Peyer's patch (tissue), 4 donors: ENCODE measurements around the gene ZNF407.

Experiments used
- POLR2A ChIP-seq, 2 donors: fragments of 450-650 bp; IDR thresholded peaks; one replicate each; pipeline ENCODE4 v1.5.1; 2017; ENCODE audit warnings: antibody characterized with exemption in 2 of 2, mild to moderate bottlenecking in 2 of 2, moderate library complexity in 2 of 2
- TF ChIP-seq, protein P1 (sequence below), 6 experiments: fragments of 450-650 bp in 4 of 6; fragments of 200-600 bp in 2 of 6; sonication (generic) in 1 of 6; IDR thresholded peaks; one replicate each; pipeline ENCODE4 v1.5.1; 2017 to 2019; ENCODE audit warnings: antibody characterized with exemption in 6 of 6, mild to moderate bottlenecking in 3 of 6, moderate library complexity in 1 of 6

GRCh38 chr18:74819433-74820059 is 221.9 kb downstream of the ZNF407 start:
- TF ChIP-seq, protein P1, sequence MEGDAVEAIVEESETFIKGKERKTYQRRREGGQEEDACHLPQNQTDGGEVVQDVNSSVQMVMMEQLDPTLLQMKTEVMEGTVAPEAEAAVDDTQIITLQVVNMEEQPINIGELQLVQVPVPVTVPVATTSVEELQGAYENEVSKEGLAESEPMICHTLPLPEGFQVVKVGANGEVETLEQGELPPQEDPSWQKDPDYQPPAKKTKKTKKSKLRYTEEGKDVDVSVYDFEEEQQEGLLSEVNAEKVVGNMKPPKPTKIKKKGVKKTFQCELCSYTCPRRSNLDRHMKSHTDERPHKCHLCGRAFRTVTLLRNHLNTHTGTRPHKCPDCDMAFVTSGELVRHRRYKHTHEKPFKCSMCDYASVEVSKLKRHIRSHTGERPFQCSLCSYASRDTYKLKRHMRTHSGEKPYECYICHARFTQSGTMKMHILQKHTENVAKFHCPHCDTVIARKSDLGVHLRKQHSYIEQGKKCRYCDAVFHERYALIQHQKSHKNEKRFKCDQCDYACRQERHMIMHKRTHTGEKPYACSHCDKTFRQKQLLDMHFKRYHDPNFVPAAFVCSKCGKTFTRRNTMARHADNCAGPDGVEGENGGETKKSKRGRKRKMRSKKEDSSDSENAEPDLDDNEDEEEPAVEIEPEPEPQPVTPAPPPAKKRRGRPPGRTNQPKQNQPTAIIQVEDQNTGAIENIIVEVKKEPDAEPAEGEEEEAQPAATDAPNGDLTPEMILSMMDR (IDR thresholded peaks at IDR 0.05) = peak in 3 of 6 experiments; percentile 22 to 39 (median 33)
- no peak for TF ChIP-seq POLR2A (IDR thresholded peaks at IDR 0.05)
